GM13977 (cell line): ENCODE data around the gene PID1.

ENCODE experiments used
- DNase-seq: peaks from one replicate; pipeline ENCODE4 v3.0.0; 2012; ENCODE audit warnings: low spot score
- CTCF ChIP-seq: IDR thresholded peaks from 2 replicates; pipeline ENCODE4 v1.5.1; 2012; ENCODE audit warnings: mild to moderate bottlenecking, control low read depth; ENCODE audit not compliant: insufficient read depth; ENCODE audit errors: extremely low read depth, missing control alignments
- in situ Hi-C: fragments of 300-500 bp; cut with MboI; formaldehyde crosslinking; loops from one replicate; pipeline ENCODE4 v1.12.0; 2022; ENCODE audit warnings: low sequenced_read_pairs, low pct_unique_long_range_greater_than_20kb, mixed read lengths, inconsistent platforms; ENCODE audit not compliant: unreplicated experiment

The PID1 gene

DNA sequence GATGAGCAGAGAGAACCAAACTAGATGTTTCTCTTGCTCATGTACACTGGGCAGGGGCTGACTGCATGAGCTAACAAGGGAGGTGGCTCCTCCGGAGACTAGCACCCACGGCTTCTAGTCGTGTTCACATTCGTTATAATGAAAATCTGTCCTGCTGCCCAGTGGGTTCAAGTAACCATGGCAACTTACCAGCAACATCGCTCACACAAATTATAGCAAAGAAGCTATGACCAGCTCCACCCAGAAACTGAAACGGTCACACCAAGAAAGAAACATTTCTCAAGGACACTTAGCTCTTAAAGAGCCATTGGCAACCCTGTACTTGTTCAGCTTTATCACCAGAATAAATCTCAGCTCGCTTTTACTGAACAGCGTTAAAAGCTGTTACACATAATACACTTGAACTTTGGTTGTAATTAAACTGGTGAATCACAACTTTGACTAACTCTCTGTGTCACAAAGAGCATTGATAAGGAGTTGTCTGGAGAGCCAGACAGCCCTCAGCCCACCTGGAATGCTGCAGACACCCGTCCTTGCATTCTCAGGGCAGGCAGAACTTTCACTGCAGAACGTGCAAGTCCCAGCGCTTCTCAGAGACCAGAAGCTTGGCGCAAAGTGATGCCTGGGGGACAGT is 141.2 kb downstream of the PID1 start:
- in situ Hi-C loops: no loop called here
- no peak for DNase-seq
- no peak for TF ChIP-seq CTCF

DNA sequence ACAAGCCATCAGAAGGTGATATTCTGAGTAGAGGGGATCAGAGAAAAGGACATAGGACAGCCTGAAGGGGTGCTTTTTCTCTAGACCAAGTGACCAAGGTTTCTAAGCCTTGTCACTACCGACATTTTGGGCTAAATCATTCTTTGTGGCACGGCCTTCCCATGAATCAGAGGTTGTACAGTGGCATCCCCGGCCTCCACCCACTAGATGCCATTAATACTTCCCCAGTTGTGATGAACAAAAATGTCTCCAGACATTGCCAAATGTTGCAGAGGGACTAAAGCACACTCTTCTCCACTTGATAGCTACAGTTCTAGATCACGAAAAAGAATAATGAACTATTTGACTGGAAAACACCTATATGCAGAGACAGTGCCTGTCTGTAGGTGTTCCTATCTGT is 143.6 kb downstream of the PID1 start:
- no peak for TF ChIP-seq CTCF
- no peak for DNase-seq
- in situ Hi-C loops: no loop called here

- no peak for TF ChIP-seq CTCF
- in situ Hi-C loops: no loop called here
- no peak for DNase-seq
These were observed 145.0 kb downstream of the PID1 start for GRCh38 chr2:229126066-229126465.

GRCh38 chr2:229124136-229124535 is 147.0 kb downstream of the PID1 start:
- in situ Hi-C loops: no loop called here
- no peak for TF ChIP-seq CTCF
- no peak for DNase-seq

GRCh38 chr2:229118927-229119326 is 152.2 kb downstream of the PID1 start:
- in situ Hi-C loops: no loop called here
- DNase-seq: peak; percentile 6
- no peak for TF ChIP-seq CTCF

- in situ Hi-C loops: no loop called here
- no peak for TF ChIP-seq CTCF
- no peak for DNase-seq
These were observed 152.8 kb downstream of the PID1 start for GRCh38 chr2:229118336-229118735.
